Measurements from ENCODE around the gene MADCAM1.
A peak's percentile ranks its signal among the peaks of the same experiment; 100 is the strongest.

Gene MADCAM1

DNA sequence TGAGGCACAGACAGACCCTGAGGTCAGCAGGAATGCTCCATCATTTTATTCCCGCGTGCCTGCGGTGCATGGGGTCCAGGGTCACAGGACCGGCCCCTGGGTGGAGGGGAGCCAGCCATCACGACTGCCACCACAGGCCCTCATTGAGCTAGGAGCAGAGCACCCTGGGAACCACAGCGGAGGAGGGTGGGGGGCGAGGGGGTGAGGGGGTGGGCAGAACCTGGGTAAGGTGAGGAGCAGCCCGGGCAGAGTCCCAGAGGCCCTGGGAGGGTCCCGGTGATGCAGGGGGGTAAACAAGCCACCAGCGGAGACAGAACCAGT, 1.2 kb upstream of the MADCAM1 start:
- H3K4me3 ChIP-seq (ENCODE audit: low read depth, low read length): no peak overlapping the region
- no peak overlapping the region for H3K27ac ChIP-seq
- no peaks in the 10 kb centered on the region for H3K36me3 ChIP-seq (replicated peaks)
- TF ChIP-seq, protein P1, sequence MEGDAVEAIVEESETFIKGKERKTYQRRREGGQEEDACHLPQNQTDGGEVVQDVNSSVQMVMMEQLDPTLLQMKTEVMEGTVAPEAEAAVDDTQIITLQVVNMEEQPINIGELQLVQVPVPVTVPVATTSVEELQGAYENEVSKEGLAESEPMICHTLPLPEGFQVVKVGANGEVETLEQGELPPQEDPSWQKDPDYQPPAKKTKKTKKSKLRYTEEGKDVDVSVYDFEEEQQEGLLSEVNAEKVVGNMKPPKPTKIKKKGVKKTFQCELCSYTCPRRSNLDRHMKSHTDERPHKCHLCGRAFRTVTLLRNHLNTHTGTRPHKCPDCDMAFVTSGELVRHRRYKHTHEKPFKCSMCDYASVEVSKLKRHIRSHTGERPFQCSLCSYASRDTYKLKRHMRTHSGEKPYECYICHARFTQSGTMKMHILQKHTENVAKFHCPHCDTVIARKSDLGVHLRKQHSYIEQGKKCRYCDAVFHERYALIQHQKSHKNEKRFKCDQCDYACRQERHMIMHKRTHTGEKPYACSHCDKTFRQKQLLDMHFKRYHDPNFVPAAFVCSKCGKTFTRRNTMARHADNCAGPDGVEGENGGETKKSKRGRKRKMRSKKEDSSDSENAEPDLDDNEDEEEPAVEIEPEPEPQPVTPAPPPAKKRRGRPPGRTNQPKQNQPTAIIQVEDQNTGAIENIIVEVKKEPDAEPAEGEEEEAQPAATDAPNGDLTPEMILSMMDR (IDR thresholded peaks at IDR 0.05; ENCODE audit: low read depth, low read length, missing control alignments): no peak
- peaks cover 19% of the 10 kb centered on the region for H3K27me3 ChIP-seq (replicated peaks)
- DNase-seq: no peak
- in situ Hi-C loops (cut with HindIII; ENCODE audit: low pct_ligation_motif_present, low sequenced_read_pairs): no loop called here

- peak; percentile 11 for DNase-seq
- TF ChIP-seq, protein P1 (IDR thresholded peaks at IDR 0.05; ENCODE audit: low read depth, low read length, missing control alignments): peak; percentile 77
These were observed 729 bp upstream of the MADCAM1 start for GRCh38 chr19:495402-496111.

GRCh38 chr19:496986-497385, 700 bp downstream of the MADCAM1 start:
- DNase-seq: no peak
- H3K4me3 ChIP-seq (ENCODE audit: low read depth, low read length): no peak overlapping the region
- in situ Hi-C loops (cut with HindIII; ENCODE audit: low pct_ligation_motif_present, low sequenced_read_pairs): no loop called here
- H3K27ac ChIP-seq: no peak overlapping the region
- no peaks in the 10 kb centered on the region for H3K36me3 ChIP-seq (replicated peaks)
- TF ChIP-seq, protein P1 (IDR thresholded peaks at IDR 0.05; ENCODE audit: low read depth, low read length, missing control alignments): no peak
- H3K27me3 ChIP-seq (replicated peaks): peaks cover 19% of the 10 kb centered on the region

More at GRCh38 chr19:495402-496111, 729 bp upstream of the MADCAM1 start:
- Histone ChIP-seq H3K27ac (no peak overlapping the region), H3K4me3 (ENCODE audit: low read depth, low read length) (no peak overlapping the region), H3K27me3 (replicated peaks) (peaks cover 19% of the 10 kb centered on the region), H3K36me3 (replicated peaks) (no peaks in the 10 kb centered on the region)
- in situ Hi-C loops (cut with HindIII; ENCODE audit: low pct_ligation_motif_present, low sequenced_read_pairs): no loop called here

DNA sequence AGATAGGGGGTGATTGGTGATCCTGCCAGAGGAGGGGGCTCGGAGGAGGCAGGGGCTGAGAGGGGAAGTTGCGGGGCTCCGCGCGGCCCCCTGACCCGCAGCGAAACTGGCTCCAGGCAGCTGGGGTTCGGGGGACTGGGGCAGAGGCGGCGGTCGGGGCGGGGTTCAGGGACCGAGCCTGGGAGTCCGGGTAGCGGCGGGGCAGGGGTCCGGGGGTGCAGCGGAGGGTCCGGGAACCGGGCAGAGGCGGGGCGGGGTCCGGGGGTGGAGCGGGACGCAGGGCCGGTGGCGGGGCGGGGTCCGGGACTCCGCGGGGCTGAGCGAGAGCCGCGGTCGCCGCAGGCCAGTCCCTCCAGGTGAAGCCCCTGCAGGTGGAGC, 1.2 kb downstream of the MADCAM1 start:
- Histone ChIP-seq H3K4me3 (ENCODE audit: low read depth, low read length) (no peak overlapping the region), H3K36me3 (replicated peaks) (no peaks in the 10 kb centered on the region), H3K27ac (no peak overlapping the region), H3K27me3 (replicated peaks) (peaks cover 19% of the 10 kb centered on the region)
- in situ Hi-C loops (cut with HindIII; ENCODE audit: low pct_ligation_motif_present, low sequenced_read_pairs): no loop called here
- DNase-seq: no peak
- TF ChIP-seq, protein P1 (IDR thresholded peaks at IDR 0.05; ENCODE audit: low read depth, low read length, missing control alignments): no peak

- H3K27ac ChIP-seq: no peak overlapping the region
- in situ Hi-C loops (cut with HindIII; ENCODE audit: low pct_ligation_motif_present, low sequenced_read_pairs): no loop called here
- peaks cover 19% of the 10 kb centered on the region for H3K27me3 ChIP-seq (replicated peaks)
- no peaks in the 10 kb centered on the region for H3K36me3 ChIP-seq (replicated peaks)
- H3K4me3 ChIP-seq (ENCODE audit: low read depth, low read length): no peak overlapping the region
- TF ChIP-seq, protein P1 (IDR thresholded peaks at IDR 0.05; ENCODE audit: low read depth, low read length, missing control alignments): no peak
- no peak for DNase-seq
These were observed 1.7 kb downstream of the MADCAM1 start for GRCh38 chr19:497869-498510.

Data from brain microvascular endothelial cell (primary cell).